SU-DHL-6 (cell line): ENCODE data around the gene GP5.

Source experiments
- CTCF ChIP-seq: fragments of 200-600 bp; sonication (generic); IDR thresholded peaks from one replicate; pipeline ENCODE4 v1.5.1; 2017; ENCODE audit warnings: antibody characterized with exemption, mild to moderate bottlenecking, low read length, moderate library complexity; ENCODE audit not compliant: insufficient read depth, poor library complexity, severe bottlenecking
- EZH2phosphoT487 ChIP-seq: fragments of 200-600 bp; sonication (generic), shearing (Covaris generic); conservative IDR thresholded peaks from 2 replicates; pipeline ENCODE4 v1.6.1; 2018; ENCODE audit warnings: mild to moderate bottlenecking, antibody characterized with exemption, low read length, moderate library complexity, mixed read lengths

- TF ChIP-seq CTCF (no peak), EZH2phosphoT487 (no peak)
These were observed 18.7 kb downstream of the GP5 start for GRCh38 chr3:194380326-194380725.
